SK-N-SH (cell line): ENCODE data around the gene STRBP. TPM values are rescaled to one million over a fixed set of nuclear protein-coding genes. Genes with fewer than 3 reads are reported as not detected.
"Not testable (repeated sequence)": the region's sequence is repeated elsewhere in the genome, so short reads cannot be mapped to it uniquely, and the experiment has no call there.

Experiments
- CTCF ChIA-PET: fragments of 300-600, 350-600 bp; formaldehyde crosslinking; extraction: SDS; loops from one replicate; lab custom pipeline; 2021; lab: Yijun Ruan, JAX
- POLR2A ChIA-PET: fragments of 350-600 bp; sonication (Branson Sonifier 250); formaldehyde crosslinking; extraction: SDS; loops from one replicate; lab custom pipeline; 2020; ENCODE audit warnings: antibody characterized with exemption, inconsistent platforms; lab: Yijun Ruan, JAX
- DNase-seq: peaks from one replicate; pipeline ENCODE4 v3.0.0; 2012
- H2AFZ ChIP-seq: fragments of 200-600 bp; sonication (generic); 2 replicates; pipeline ENCODE4 v1.8.1; 2016; ENCODE audit warnings: antibody characterized with exemption, mild to moderate bottlenecking, low read depth
- H3F3A ChIP-seq: fragments of 200-600 bp; sonication (generic); replicated peaks from 2 replicates; pipeline ENCODE3; 2016; ENCODE audit warnings: antibody characterized with exemption, mild to moderate bottlenecking; ENCODE audit not compliant: insufficient read depth
- H3K27ac ChIP-seq, 2 experiments: fragments of 200-500 bp in 1 of 2; fragments of 200-600 bp in 1 of 2; sonication (Bioruptor generic) in 1 of 2; sonication (generic), shearing (Covaris generic) in 1 of 2; 2 replicates each; pipeline versions ENCODE4 v1.5.1 to v1.6.1; 2014 to 2016; ENCODE audit warnings: low read depth in 2 of 2, inconsistent platforms in 1 of 2, low read length in 1 of 2, mild to moderate bottlenecking in 1 of 2, mixed read lengths in 1 of 2
- H3K27me3 ChIP-seq: fragments of 200-600 bp; sonication (generic), shearing (Covaris generic); 2 replicates; pipeline ENCODE4 v1.6.1; 2016; ENCODE audit warnings: mixed run types; ENCODE audit not compliant: insufficient read depth
- H3K36me3 ChIP-seq, 2 experiments: fragments of 200-500 bp in 1 of 2; fragments of 200-600 bp in 1 of 2; sonication (Bioruptor generic) in 1 of 2; sonication (generic) in 1 of 2; replicated peaks in 1 of 2; 2 replicates each; pipeline versions ENCODE3 to v1.5.1; 2014 to 2016; ENCODE audit warnings: low read length in 1 of 2, mild to moderate bottlenecking in 1 of 2; ENCODE audit not compliant: insufficient read depth in 2 of 2, control insufficient read depth in 1 of 2
- H3K4me1 ChIP-seq, 2 experiments: fragments of 200-500 bp in 1 of 2; fragments of 200-600 bp in 1 of 2; sonication (Bioruptor generic) in 1 of 2; sonication (generic), shearing (Covaris generic) in 1 of 2; 2 replicates each; pipeline versions ENCODE4 v1.5.1 to v1.6.1; 2014 to 2016; ENCODE audit warnings: low read depth in 1 of 2, low read length in 1 of 2, mixed run types in 1 of 2; ENCODE audit not compliant: insufficient read depth in 2 of 2, control insufficient read depth in 1 of 2
- H3K4me2 ChIP-seq: fragments of 200-600 bp; sonication (generic), shearing (Covaris generic); 2 replicates; pipeline ENCODE4 v1.6.1; 2017; ENCODE audit warnings: mixed run types
- H3K4me3 ChIP-seq, 2 experiments: fragments of 200-500 bp in 1 of 2; fragments of 200-600 bp in 1 of 2; sonication (Bioruptor generic) in 1 of 2; sonication (generic), shearing (Covaris generic) in 1 of 2; 2 replicates each; pipeline versions ENCODE4 v1.5.1 to v1.8.1; 2014 to 2016; ENCODE audit warnings: low read depth in 2 of 2, inconsistent platforms in 1 of 2, low read length in 1 of 2, mild to moderate bottlenecking in 1 of 2, mixed read lengths in 1 of 2, moderate library complexity in 1 of 2
- H3K79me2 ChIP-seq: fragments of 200-600 bp; sonication (generic); 2 replicates; pipeline ENCODE4 v1.8.1; 2017; ENCODE audit warnings: mild to moderate bottlenecking; ENCODE audit not compliant: insufficient read depth
- H3K9ac ChIP-seq: fragments of 200-600 bp; sonication (generic); 2 replicates; pipeline ENCODE4 v1.6.1; 2017; ENCODE audit warnings: mixed run types
- H3K9me2 ChIP-seq: fragments of 200-600 bp; sonication (generic); 2 replicates; pipeline ENCODE4 v1.6.1; 2017; ENCODE audit warnings: mixed run types
- H3K9me3 ChIP-seq: fragments of 200-600 bp; sonication (generic); 2 replicates; pipeline ENCODE4 v1.6.1; 2017; ENCODE audit warnings: mixed run types, mild to moderate bottlenecking, moderate library complexity
- H4K20me1 ChIP-seq: fragments of 200-600 bp; sonication (generic); 2 replicates; pipeline ENCODE4 v1.6.1; 2017; ENCODE audit warnings: mild to moderate bottlenecking, mixed run types; ENCODE audit not compliant: insufficient read depth
- EZH2phosphoT487 ChIP-seq: fragments of 200-600 bp; sonication (generic); IDR thresholded peaks from 2 replicates; pipeline ENCODE4 v1.6.1; 2017; ENCODE audit warnings: low read depth, mixed run types, mild to moderate bottlenecking, antibody characterized with exemption, moderate library complexity, borderline replicate concordance
- FOSL2 ChIP-seq: IDR thresholded peaks from 2 replicates; pipeline ENCODE4 v1.4.0; 2012; ENCODE audit warnings: low read depth, mild to moderate bottlenecking, moderate library complexity, borderline replicate concordance
- GATA2 ChIP-seq: sonication (generic); formaldehyde crosslinking; IDR thresholded peaks from 2 replicates; pipeline ENCODE4 v1.5.0; 2020; ENCODE audit warnings: mild to moderate bottlenecking, missing genetic modification reagents
- MXI1 ChIP-seq: IDR thresholded peaks from 2 replicates; pipeline ENCODE4 v1.6.1; 2012; ENCODE audit warnings: mild to moderate bottlenecking, low read depth, low read length, improper control_type of control experiment
- NFIC ChIP-seq: IDR thresholded peaks from 2 replicates; pipeline ENCODE4 v1.4.0; 2012; ENCODE audit warnings: borderline replicate concordance
- NRF1 ChIP-seq: IDR thresholded peaks from 2 replicates; pipeline ENCODE4 v1.6.1; 2012; ENCODE audit warnings: low read depth, mild to moderate bottlenecking, low read length
- POLR2AphosphoS5 ChIP-seq: IDR thresholded peaks from 2 replicates; pipeline ENCODE4 v1.6.1; 2012; ENCODE audit warnings: low read depth, low read length
- RAD21 ChIP-seq: IDR thresholded peaks from 2 replicates; pipeline ENCODE4 v1.6.1; 2012; ENCODE audit warnings: mild to moderate bottlenecking, low read length
- SIN3A ChIP-seq: IDR thresholded peaks from 2 replicates; pipeline ENCODE4 v1.6.1; 2012; ENCODE audit warnings: low read depth, mild to moderate bottlenecking, low read length, moderate library complexity, borderline replicate concordance
- SMC3 ChIP-seq: IDR thresholded peaks from 2 replicates; pipeline ENCODE4 v1.6.1; 2012; ENCODE audit warnings: low read depth, low read length, improper control_type of control experiment
- TAF1 ChIP-seq: IDR thresholded peaks from 2 replicates; pipeline ENCODE4 v1.6.1; 2012; ENCODE audit warnings: low read depth, mild to moderate bottlenecking, low read length, moderate library complexity, borderline replicate concordance
- TEAD4 ChIP-seq: IDR thresholded peaks from 2 replicates; pipeline ENCODE4 v1.4.0; 2012; ENCODE audit warnings: mild to moderate bottlenecking, borderline replicate concordance; ENCODE audit not compliant: insufficient read depth
- WGBS: methylation state at CpG from one replicate; pipeline ENCODE4 v1.1.6; 2017; ENCODE audit warnings: low lambda C conversion rate; 5-methylcytosine and 5-hydroxymethylcytosine counted together
- polyA plus RNA-seq, 3 experiments: library from polyadenylated mRNA; depleted of rRNA; stranded (reverse); fragments of >200 nt; gene quantifications; 2 replicates each; pipeline ENCODE4 v1.2.3, GENCODE V29; 2012
- TF ChIP-seq, protein P1 (sequence below): IDR thresholded peaks from 2 replicates; pipeline ENCODE4 v1.4.0; 2012; ENCODE audit warnings: low read depth

STRBP gene
- polyA plus RNA-seq, 1 of the 3 experiments (the other 2 are of a cell fraction): 5.9 TPM

DNA sequence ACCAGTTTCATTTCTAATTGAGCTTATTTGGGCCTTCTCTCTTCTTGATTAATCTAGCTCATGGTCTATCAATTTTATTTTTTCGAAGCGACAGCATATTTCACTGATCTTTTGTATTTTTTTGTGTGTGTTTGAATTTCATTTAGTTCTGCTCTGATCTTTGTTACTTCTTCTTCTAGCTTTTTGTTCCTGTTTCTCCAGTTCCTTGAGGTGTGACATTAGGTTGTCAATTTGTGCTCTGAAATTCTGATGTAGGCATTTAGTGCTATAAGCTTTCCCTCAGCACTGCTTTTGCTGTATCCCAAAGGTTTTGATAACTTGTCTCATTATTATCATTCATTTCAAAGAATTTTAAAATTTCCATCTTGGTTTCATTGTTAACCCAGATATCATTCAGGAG, 67.3 kb downstream of the STRBP start:
- Histone ChIP-seq H3K4me1 (no peaks in the 10 kb centered on the region), H3K9me2 (no peaks in the 10 kb centered on the region), H3K4me2 (no peak overlapping the region)
- TF ChIP-seq EZH2phosphoT487 (no peak), NFIC (no peak), TEAD4 (no peak), SMC3 (no peak), SIN3A (no peak)
- TF ChIP-seq, all 33 proteins: peak for 0
- Histone ChIP-seq H3K79me2 (no peaks in the 10 kb centered on the region), H3F3A (no peaks in the 10 kb centered on the region), H3K36me3 (no peaks in the 10 kb centered on the region), H2AFZ (no peak overlapping the region), H3K9me3 (no peaks in the 10 kb centered on the region), H4K20me1 (no peaks in the 10 kb centered on the region), H3K27me3 (no peaks in the 10 kb centered on the region), H3K4me3 (no peak overlapping the region), H3K9ac (no peak overlapping the region), H3K27ac (no peak overlapping the region)
- CTCF ChIA-PET: no interaction called here
- WGBS: 73% methylated on average over 2 of the region's 2 CpGs
- no peak for DNase-seq
- POLR2A ChIA-PET: no interaction called here

DNA sequence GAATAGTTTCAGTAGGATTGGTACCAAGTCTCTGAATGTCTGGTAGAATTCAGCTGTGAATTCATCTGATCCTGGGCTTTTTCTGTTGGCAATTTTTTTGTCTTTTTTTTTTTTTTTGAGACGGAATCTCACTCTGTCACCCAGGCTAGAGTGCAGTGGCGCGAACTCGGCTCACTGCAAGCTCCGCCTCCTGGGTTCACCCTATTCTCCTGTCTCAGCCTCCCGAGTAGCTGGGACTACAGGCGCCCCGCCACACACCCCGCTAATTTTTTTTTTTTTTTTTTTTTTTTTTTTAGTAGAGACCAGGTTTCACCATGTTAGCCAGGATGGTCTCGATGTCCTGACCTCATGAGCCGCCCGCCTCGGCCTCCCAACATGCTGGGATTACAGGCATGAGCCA, 67.9 kb downstream of the STRBP start:
- H3K4me1 ChIP-seq, H3K79me2 ChIP-seq, H3K9me3 ChIP-seq, POLR2A ChIA-PET, CTCF ChIA-PET, DNase-seq, H3K4me3 ChIP-seq, H3K27ac ChIP-seq, H2AFZ ChIP-seq, H3K36me3 ChIP-seq, H3K27me3 ChIP-seq, H3K4me2 ChIP-seq, H4K20me1 ChIP-seq, H3K9me2 ChIP-seq, H3F3A ChIP-seq, H3K9ac ChIP-seq: not testable (repeated sequence)
- WGBS: 98% methylated on average over 13 of the region's 13 CpGs

DNA sequence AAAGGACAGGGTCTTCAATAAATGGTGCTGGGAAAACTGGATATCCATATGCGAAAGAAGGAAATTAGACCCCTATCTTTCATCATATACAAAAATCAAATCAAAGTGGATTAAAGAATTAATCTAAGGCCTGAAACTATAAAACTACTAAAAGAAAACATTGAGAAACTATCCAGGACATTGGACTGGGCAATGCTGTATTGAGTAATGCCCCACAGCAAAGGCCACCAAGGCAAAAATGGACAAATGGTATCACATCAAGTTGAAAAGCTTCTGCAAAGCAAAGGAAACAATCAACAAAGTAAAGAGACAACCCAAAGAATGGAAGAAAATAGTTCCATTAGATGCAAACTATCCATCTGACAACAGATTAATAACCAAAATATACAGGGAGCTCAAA, 72.3 kb downstream of the STRBP start:
- no peaks in the 10 kb centered on the region for H3F3A ChIP-seq
- no peaks in the 10 kb centered on the region; the same call in 1 of the 2 replicates for H3K9me2 ChIP-seq
- no peaks in the 10 kb centered on the region for H3K27me3 ChIP-seq
- ChIA-PET CTCF (no interaction called here), POLR2A (no interaction called here)
- no peak overlapping the region for H3K27ac ChIP-seq
- H4K20me1 ChIP-seq: no peaks in the 10 kb centered on the region
- H3K79me2 ChIP-seq: no peaks in the 10 kb centered on the region
- H3K9me3 ChIP-seq: no peaks in the 10 kb centered on the region
- DNase-seq: no peak
- no peaks in the 10 kb centered on the region for H3K4me1 ChIP-seq
- no peak for TF ChIP-seq POLR2AphosphoS5
- TF ChIP-seq, all 33 proteins: peak for 0
- Histone ChIP-seq H2AFZ (no peak overlapping the region), H3K9ac (no peak overlapping the region), H3K4me2 (no peak overlapping the region), H3K36me3 (no peaks in the 10 kb centered on the region), H3K4me3 (no peak overlapping the region)
- WGBS: 97% methylated on average over 1 of the region's 1 CpG

DNA sequence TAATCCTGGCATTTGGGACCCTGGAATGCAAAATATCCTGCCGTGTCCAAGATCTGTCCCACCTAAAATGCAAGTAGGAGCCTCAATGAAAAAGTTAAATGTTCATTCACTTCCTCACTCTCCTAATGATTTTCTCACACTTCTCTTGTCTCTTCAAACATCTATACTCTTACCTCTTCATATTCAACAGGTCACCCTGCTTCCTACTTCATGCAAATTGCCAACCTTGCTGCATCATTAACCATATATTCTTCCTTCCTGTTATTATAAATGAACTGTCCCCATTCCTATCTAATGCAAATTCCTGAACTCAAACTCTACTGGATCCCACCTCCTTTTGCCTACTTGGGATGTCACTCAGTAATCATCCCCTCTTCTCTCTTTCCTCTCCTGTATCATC, 74.4 kb downstream of the STRBP start:
- H3K9ac ChIP-seq: no peak overlapping the region
- no peak overlapping the region for H3K4me2 ChIP-seq
- H3K9me2 ChIP-seq: no peaks in the 10 kb centered on the region; the same call in 1 of the 2 replicates
- H3F3A ChIP-seq: no peaks in the 10 kb centered on the region
- H3K79me2 ChIP-seq: no peaks in the 10 kb centered on the region
- H4K20me1 ChIP-seq: no peaks in the 10 kb centered on the region
- H3K9me3 ChIP-seq: no peaks in the 10 kb centered on the region
- H3K4me3 ChIP-seq: no peak overlapping the region
- CTCF ChIA-PET: no interaction called here
- POLR2A ChIA-PET: no interaction called here
- 100% methylated on average over 1 of the region's 1 CpG for WGBS
- H2AFZ ChIP-seq: no peak overlapping the region
- H3K4me1 ChIP-seq: no peaks in the 10 kb centered on the region
- no peak overlapping the region for H3K27ac ChIP-seq
- TF ChIP-seq TAF1: no peak
- no peak for TF ChIP-seq NRF1
- no peak for TF ChIP-seq FOSL2
- no peak for TF ChIP-seq EZH2phosphoT487
- no peak for TF ChIP-seq SIN3A
- TF ChIP-seq MXI1: no peak
- no peak for TF ChIP-seq GATA2
- no peak for TF ChIP-seq SMC3
- TF ChIP-seq, protein P1, sequence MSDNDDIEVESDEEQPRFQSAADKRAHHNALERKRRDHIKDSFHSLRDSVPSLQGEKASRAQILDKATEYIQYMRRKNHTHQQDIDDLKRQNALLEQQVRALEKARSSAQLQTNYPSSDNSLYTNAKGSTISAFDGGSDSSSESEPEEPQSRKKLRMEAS: no peak
- no peak for TF ChIP-seq RAD21
- TF ChIP-seq, all 33 proteins: peak for 0
- Histone ChIP-seq H3K36me3 (no peaks in the 10 kb centered on the region), H3K27me3 (no peaks in the 10 kb centered on the region)
- DNase-seq: no peak
